Measurements from ENCODE around the gene GNA12. TPM values are rescaled to one million over a fixed set of nuclear protein-coding genes. Genes with fewer than 3 reads are reported as not detected.
"Not testable (repeated sequence)": the region's sequence is repeated elsewhere in the genome, so short reads cannot be mapped to it uniquely, and the experiment has no call there.

The GNA12 gene
- total RNA-seq, 1 experiment from 2014 or later, result 15.0 TPM

GRCh38 chr7:2855386-2855785 is 11.3 kb upstream of the GNA12 start:
- Histone ChIP-seq H3F3A (ENCODE audit: low read length, unreplicated experiment) (no peaks in the 10 kb centered on the region), H4K20me1 (ENCODE audit: low read length) (no peaks in the 10 kb centered on the region), H3K79me2 (ENCODE audit: low read length) (no peaks in the 10 kb centered on the region), H3K4me2 (ENCODE audit: low read length) (no peak overlapping the region), H3K9ac (ENCODE audit: low read length) (no peak overlapping the region), H3K4me3 (ENCODE audit: low read length) (no peak overlapping the region), H3K27ac (ENCODE audit: low read length) (no peak overlapping the region), H3K4me1 (ENCODE audit: insufficient read depth, low read length) (no peaks in the 10 kb centered on the region), H3K36me3 (ENCODE audit: low read depth, low read length) (no peaks in the 10 kb centered on the region), H3K9me3 (ENCODE audit: low read length) (no peaks in the 10 kb centered on the region), H3K27me3 (ENCODE audit: low read length) (no peaks in the 10 kb centered on the region), H3K9me2 (replicated peaks; ENCODE audit: low read length) (no peaks in the 10 kb centered on the region), H2AFZ (ENCODE audit: low read length) (no peak overlapping the region)
- POLR2A ChIA-PET (ENCODE audit: unreplicated experiment), result no interaction called here
- CTCF ChIA-PET, result no interaction called here
- ATAC-seq, result no peak
- no peak for DNase-seq
- intact Hi-C loops (cut with micrococcal nuclease), result no loop called here
- TF ChIP-seq CTCF (conservative IDR thresholded peaks at IDR 0.05; ENCODE audit: low read depth, low read length) (no peak), EZH2phosphoT487 (IDR thresholded peaks at IDR 0.05; ENCODE audit: borderline replicate concordance, low read length) (no peak), EZH2 (IDR thresholded peaks at IDR 0.05; ENCODE audit: low read length, unreplicated experiment) (no peak)
- BruUV-seq (replicated peaks), result no TSS peak

GRCh38 chr7:2853552-2853951 is 9.4 kb upstream of the GNA12 start:
- H3K9me2 ChIP-seq (replicated peaks; ENCODE audit: low read length); CTCF ChIA-PET; H3K9ac ChIP-seq (ENCODE audit: low read length); H3F3A ChIP-seq (ENCODE audit: low read length, unreplicated experiment); H3K4me2 ChIP-seq (ENCODE audit: low read length); POLR2A ChIA-PET (ENCODE audit: unreplicated experiment); DNase-seq; H3K4me1 ChIP-seq (ENCODE audit: insufficient read depth, low read length); H4K20me1 ChIP-seq (ENCODE audit: low read length); H3K36me3 ChIP-seq (ENCODE audit: low read depth, low read length); ATAC-seq; BruUV-seq (replicated peaks); H3K9me3 ChIP-seq (ENCODE audit: low read length); H3K27me3 ChIP-seq (ENCODE audit: low read length); intact Hi-C loops (cut with micrococcal nuclease); H3K79me2 ChIP-seq (ENCODE audit: low read length); H2AFZ ChIP-seq (ENCODE audit: low read length); H3K27ac ChIP-seq (ENCODE audit: low read length); H3K4me3 ChIP-seq (ENCODE audit: low read length): not testable (repeated sequence)

- Histone ChIP-seq H3K36me3 (ENCODE audit: low read depth, low read length) (no peaks in the 10 kb centered on the region), H2AFZ (ENCODE audit: low read length) (no peak overlapping the region), H3K9me2 (replicated peaks; ENCODE audit: low read length) (no peaks in the 10 kb centered on the region), H3K4me1 (ENCODE audit: insufficient read depth, low read length) (no peaks in the 10 kb centered on the region), H3K27me3 (ENCODE audit: low read length) (no peaks in the 10 kb centered on the region), H3K27ac (ENCODE audit: low read length) (no peak overlapping the region), H3F3A (ENCODE audit: low read length, unreplicated experiment) (no peaks in the 10 kb centered on the region), H3K79me2 (ENCODE audit: low read length) (no peaks in the 10 kb centered on the region), H3K9ac (ENCODE audit: low read length) (no peak overlapping the region), H3K4me2 (ENCODE audit: low read length) (no peak overlapping the region), H3K9me3 (ENCODE audit: low read length) (no peaks in the 10 kb centered on the region), H3K4me3 (ENCODE audit: low read length) (no peak overlapping the region), H4K20me1 (ENCODE audit: low read length) (no peaks in the 10 kb centered on the region)
- ChIA-PET CTCF (no interaction called here), POLR2A (ENCODE audit: unreplicated experiment) (interaction anchor here (0.5 kb wide), 1 partner anchor 442 kb away, joined by 3 read pairs; no protein-coding TSS in a partner anchor)
- TF ChIP-seq EZH2 (IDR thresholded peaks at IDR 0.05; ENCODE audit: low read length, unreplicated experiment) (no peak), EZH2phosphoT487 (IDR thresholded peaks at IDR 0.05; ENCODE audit: borderline replicate concordance, low read length) (no peak), CTCF (conservative IDR thresholded peaks at IDR 0.05; ENCODE audit: low read depth, low read length) (no peak)
- BruUV-seq (replicated peaks), result no TSS peak
- no peak for ATAC-seq
- DNase-seq, result no peak
- intact Hi-C loops (cut with micrococcal nuclease), result no loop called here
Measured at GRCh38 chr7:2853147-2853546, 9.0 kb upstream of the GNA12 start.

Measured in PC-3 (cell line).